Suprapubic skin (tissue), 4 donors: ENCODE data around the gene DSN1. TPM values are rescaled to one million over a fixed set of nuclear protein-coding genes. Genes with fewer than 3 reads are reported as not detected.

Experiments used
- DNase-seq, 2 donors: peaks; one replicate each; pipeline ENCODE4 v3.0.0-alpha.2; 2019; ENCODE audit warnings: low spot score in 2 of 2
- H3K27ac ChIP-seq: fragments of 200-600 bp; sonication (generic); one replicate; pipeline ENCODE4 v1.5.1; 2019
- H3K27me3 ChIP-seq: fragments of 200-600 bp; sonication (generic); one replicate; pipeline ENCODE4 v1.5.1; 2019
- H3K36me3 ChIP-seq: fragments of 200-600 bp; sonication (generic); one replicate; pipeline ENCODE4 v1.5.1; 2019
- H3K4me1 ChIP-seq: fragments of 200-600 bp; sonication (generic); one replicate; pipeline ENCODE4 v1.5.1; 2019
- H3K4me3 ChIP-seq: fragments of 200-600 bp; sonication (generic); one replicate; pipeline ENCODE4 v1.5.1; 2019; ENCODE audit warnings: mild to moderate bottlenecking
- H3K9me3 ChIP-seq: fragments of 200-600 bp; sonication (generic); one replicate; pipeline ENCODE4 v1.5.1; 2019
- EP300 ChIP-seq: sonication (generic); formaldehyde crosslinking; IDR thresholded peaks from one replicate; pipeline ENCODE4 v1.6.1; 2017; ENCODE audit warnings: antibody characterized with exemption
- POLR2A ChIP-seq, 2 donors: fragments of 450-650 bp; IDR thresholded peaks; one replicate each; pipeline ENCODE4 v1.6.1; 2017; ENCODE audit warnings: antibody characterized with exemption in 2 of 2, mild to moderate bottlenecking in 2 of 2, moderate library complexity in 2 of 2
- POLR2AphosphoS5 ChIP-seq, 3 donors: sonication (generic); formaldehyde crosslinking; IDR thresholded peaks; one replicate each; pipeline ENCODE4 v1.6.1; 2017; ENCODE audit warnings: antibody characterized with exemption in 3 of 3
- WGBS: methylation state at CpG from one replicate; pipeline ENCODE4 v1.1.5; 2018; 5-methylcytosine and 5-hydroxymethylcytosine counted together
- total RNA-seq, 4 donors: library from RNA; depleted of rRNA; stranded (reverse); fragments of >200 nt; gene quantifications; one replicate each; pipeline ENCODE4 v1.1.0, GENCODE V29; 2016
- TF ChIP-seq, protein P1 (sequence below), 2 donors: fragments of 200-600 bp in 1 of 2; fragments of 450-650 bp in 1 of 2; sonication (generic) in 1 of 2; IDR thresholded peaks; one replicate each; pipeline ENCODE4 v1.5.1; 2016 to 2019; ENCODE audit warnings: antibody characterized with exemption in 2 of 2, mild to moderate bottlenecking in 1 of 2, moderate library complexity in 1 of 2

Gene DSN1
- total RNA-seq, 4 donors from 2014 or later: 6.7 to 13.5 (median 9.6) TPM

DNA sequence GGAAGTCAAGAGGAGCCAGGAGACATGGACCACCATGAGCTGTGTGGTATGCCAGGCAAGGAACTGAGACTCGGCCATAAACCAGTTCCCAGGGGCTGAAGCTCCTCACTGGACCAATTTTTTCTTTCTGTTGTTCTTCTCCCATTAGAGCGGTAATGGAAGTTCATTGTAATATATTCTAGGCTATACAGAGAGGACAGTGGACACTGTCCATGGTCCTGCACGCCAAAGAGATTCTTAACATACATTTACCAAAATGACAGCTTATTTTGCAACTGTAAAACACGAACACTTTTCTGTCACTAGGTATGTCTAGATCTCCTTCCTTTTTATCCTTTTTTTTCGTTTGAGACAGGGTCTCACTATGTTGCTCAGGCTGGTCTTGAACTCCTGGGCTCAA is 13.1 kb upstream of the DSN1 start:
- H3K9me3 ChIP-seq: no peaks in the 10 kb centered on the region
- 89% methylated on average over 5 of the region's 5 CpGs for WGBS
- no peaks in the 10 kb centered on the region for H3K4me1 ChIP-seq
- H3K27ac ChIP-seq: no peak overlapping the region
- no peak overlapping the region for H3K4me3 ChIP-seq
- DNase-seq: no peak
- peaks cover 64% of the 10 kb centered on the region for H3K36me3 ChIP-seq
- TF ChIP-seq EP300 (no peak), POLR2A (IDR thresholded peaks at IDR 0.05) (no peak), POLR2AphosphoS5 (IDR thresholded peaks at IDR 0.05) (no peak)
- TF ChIP-seq, protein P1, sequence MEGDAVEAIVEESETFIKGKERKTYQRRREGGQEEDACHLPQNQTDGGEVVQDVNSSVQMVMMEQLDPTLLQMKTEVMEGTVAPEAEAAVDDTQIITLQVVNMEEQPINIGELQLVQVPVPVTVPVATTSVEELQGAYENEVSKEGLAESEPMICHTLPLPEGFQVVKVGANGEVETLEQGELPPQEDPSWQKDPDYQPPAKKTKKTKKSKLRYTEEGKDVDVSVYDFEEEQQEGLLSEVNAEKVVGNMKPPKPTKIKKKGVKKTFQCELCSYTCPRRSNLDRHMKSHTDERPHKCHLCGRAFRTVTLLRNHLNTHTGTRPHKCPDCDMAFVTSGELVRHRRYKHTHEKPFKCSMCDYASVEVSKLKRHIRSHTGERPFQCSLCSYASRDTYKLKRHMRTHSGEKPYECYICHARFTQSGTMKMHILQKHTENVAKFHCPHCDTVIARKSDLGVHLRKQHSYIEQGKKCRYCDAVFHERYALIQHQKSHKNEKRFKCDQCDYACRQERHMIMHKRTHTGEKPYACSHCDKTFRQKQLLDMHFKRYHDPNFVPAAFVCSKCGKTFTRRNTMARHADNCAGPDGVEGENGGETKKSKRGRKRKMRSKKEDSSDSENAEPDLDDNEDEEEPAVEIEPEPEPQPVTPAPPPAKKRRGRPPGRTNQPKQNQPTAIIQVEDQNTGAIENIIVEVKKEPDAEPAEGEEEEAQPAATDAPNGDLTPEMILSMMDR (IDR thresholded peaks at IDR 0.05): no peak
- no peaks in the 10 kb centered on the region for H3K27me3 ChIP-seq

DNA sequence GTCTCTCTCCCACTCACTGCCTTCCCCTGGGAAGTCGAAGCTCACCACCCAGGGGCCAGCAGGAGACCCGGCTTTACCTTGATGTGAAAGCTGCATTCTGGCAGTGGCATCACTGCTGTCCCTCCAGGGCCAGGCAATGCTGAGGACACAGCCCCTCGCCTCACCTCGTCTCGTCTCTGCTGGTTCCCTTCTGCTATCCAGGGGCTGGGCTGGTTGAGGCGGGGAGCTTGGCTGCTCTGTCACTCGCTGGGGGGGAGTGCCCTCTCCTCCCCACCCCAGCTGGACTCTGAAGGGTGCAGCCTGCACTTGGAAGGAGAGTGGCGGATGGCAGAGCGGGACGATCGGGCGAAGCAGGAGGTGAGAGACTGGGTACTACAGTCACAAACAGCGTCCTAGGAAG is 12.7 kb upstream of the DSN1 start:
- Histone ChIP-seq H3K4me1 (no peaks in the 10 kb centered on the region), H3K27me3 (no peaks in the 10 kb centered on the region), H3K4me3 (no peak overlapping the region), H3K9me3 (no peaks in the 10 kb centered on the region), H3K36me3 (peaks cover 60% of the 10 kb centered on the region), H3K27ac (no peak overlapping the region)
- TF ChIP-seq POLR2A (IDR thresholded peaks at IDR 0.05) (no peak), EP300 (no peak), POLR2AphosphoS5 (IDR thresholded peaks at IDR 0.05) (no peak)
- TF ChIP-seq, protein P1 (IDR thresholded peaks at IDR 0.05): no peak
- DNase-seq: no peak
- 92% methylated on average over 13 of the region's 13 CpGs for WGBS

DNA sequence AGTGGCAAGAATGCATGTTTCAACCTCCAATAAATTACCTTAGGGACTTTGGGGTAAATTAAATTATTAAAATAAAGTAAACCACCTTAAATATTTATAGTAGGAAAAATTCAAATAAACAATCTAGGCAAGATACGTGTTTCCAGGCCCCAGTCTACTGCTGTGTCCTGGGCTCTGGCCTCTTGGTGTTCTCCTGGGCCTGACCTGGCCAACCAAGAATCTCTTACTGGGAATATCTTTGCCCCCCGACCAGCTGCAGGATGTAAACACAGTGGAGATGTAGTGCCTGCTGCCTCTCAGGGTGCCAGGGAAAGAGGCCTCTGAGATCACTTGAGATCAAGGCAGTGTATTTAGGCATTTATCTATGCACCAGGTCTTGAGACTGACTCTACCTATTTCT is 11.7 kb upstream of the DSN1 start:
- H3K36me3 ChIP-seq: peaks cover 52% of the 10 kb centered on the region
- 70% methylated on average over 2 of the region's 2 CpGs for WGBS
- no peak overlapping the region for H3K27ac ChIP-seq

DNA sequence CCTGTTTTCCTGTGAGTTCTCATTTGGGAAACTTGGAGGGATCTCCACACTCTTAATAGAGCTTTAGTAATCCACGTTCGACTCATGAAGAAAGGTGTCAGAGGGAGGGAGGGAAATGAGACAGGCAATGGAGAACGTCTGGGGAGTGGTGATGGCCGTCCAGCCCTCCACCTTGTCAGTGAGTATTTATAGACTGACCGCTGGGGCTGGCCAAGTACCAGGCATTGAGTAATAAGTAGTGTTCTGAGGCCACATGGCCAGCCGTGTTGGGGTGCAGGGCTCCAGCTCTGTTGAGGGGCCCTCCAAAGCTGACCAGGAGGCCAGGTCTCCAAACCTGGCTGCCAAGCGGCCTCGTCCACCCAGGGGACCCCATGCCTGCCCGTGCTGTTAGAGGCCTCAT is 11.3 kb upstream of the DSN1 start:
- peaks cover 51% of the 10 kb centered on the region for H3K36me3 ChIP-seq
- H3K27ac ChIP-seq: no peak overlapping the region
- H3K4me1 ChIP-seq: no peaks in the 10 kb centered on the region
- TF ChIP-seq, protein P1 (IDR thresholded peaks at IDR 0.05): no peak
- no peak for TF ChIP-seq POLR2A (IDR thresholded peaks at IDR 0.05)
- TF ChIP-seq POLR2AphosphoS5 (IDR thresholded peaks at IDR 0.05): no peak
- no peak for TF ChIP-seq EP300
- H3K9me3 ChIP-seq: no peaks in the 10 kb centered on the region
- no peak for DNase-seq
- WGBS: 85% methylated on average over 9 of the region's 9 CpGs
- H3K27me3 ChIP-seq: no peaks in the 10 kb centered on the region
- H3K4me3 ChIP-seq: no peak overlapping the region

More for the DNA sequence above, 11.7 kb upstream of the DSN1 start:
- no peaks in the 10 kb centered on the region for H3K4me1 ChIP-seq
- no peaks in the 10 kb centered on the region for H3K9me3 ChIP-seq
- H3K27me3 ChIP-seq: no peaks in the 10 kb centered on the region
- DNase-seq: no peak
- no peak overlapping the region for H3K4me3 ChIP-seq
- TF ChIP-seq, protein P1 (IDR thresholded peaks at IDR 0.05): no peak
- no peak for TF ChIP-seq POLR2A (IDR thresholded peaks at IDR 0.05)

DNA sequence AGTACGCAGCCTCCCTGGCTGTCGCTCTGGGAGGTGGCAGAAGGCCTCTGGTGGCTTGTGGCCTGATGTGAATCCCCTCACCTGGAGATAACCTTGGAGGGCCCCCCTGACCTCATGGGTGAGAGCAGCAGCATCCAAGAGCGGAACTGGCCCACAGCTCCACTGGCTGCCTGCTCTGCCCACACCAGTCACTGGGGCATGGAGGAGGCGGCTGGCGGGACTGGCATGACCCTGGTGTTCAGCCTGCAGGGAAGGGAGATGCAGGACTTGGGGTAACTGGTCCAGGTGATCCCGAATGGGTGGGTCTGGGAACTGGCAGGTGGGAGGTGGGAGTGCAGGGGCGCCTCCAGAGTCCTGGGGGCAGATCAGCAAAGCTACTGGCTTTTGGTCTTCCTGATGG is 10.6 kb upstream of the DSN1 start:
- no peaks in the 10 kb centered on the region for H3K27me3 ChIP-seq
- DNase-seq: no peak
- H3K4me1 ChIP-seq: no peaks in the 10 kb centered on the region
- H3K4me3 ChIP-seq: no peak overlapping the region
- WGBS: 96% methylated on average over 4 of the region's 7 CpGs
- no peaks in the 10 kb centered on the region for H3K9me3 ChIP-seq
- no peak for TF ChIP-seq POLR2AphosphoS5 (IDR thresholded peaks at IDR 0.05)
- TF ChIP-seq POLR2A (IDR thresholded peaks at IDR 0.05): no peak
- no peak for TF ChIP-seq EP300
- TF ChIP-seq, protein P1 (IDR thresholded peaks at IDR 0.05): no peak
- H3K27ac ChIP-seq: no peak overlapping the region
- H3K36me3 ChIP-seq: peaks cover 50% of the 10 kb centered on the region
